IMR-90 (cell line): ENCODE results near the gene TMEM176B. TPM values are rescaled to one million over a fixed set of nuclear protein-coding genes. Genes with fewer than 3 reads are reported as not detected.

Experiments
- ATAC-seq: fragments of 200-7000 bp; cut with Tn5 transposase; 2 replicates; pipeline ENCODE4 v1.9.1; 2020; ENCODE audit warnings: low read depth, mild to moderate bottlenecking, moderate library complexity
- BruUV-seq: library from RNA; stranded (reverse); fragments of 400-500 nt; replicated peaks from 2 replicates; lab custom pipeline; 2021; lab: Mats Ljungman, UMichigan
- CTCF ChIA-PET: fragments of 300-600 bp; formaldehyde crosslinking; extraction: SDS; loops from one replicate; lab custom pipeline; 2021; ENCODE audit warnings: antibody characterized with exemption; lab: Yijun Ruan, JAX
- POLR2A ChIA-PET: fragments of 300-600 bp; sonication (Branson Sonifier 250); formaldehyde crosslinking; loops from one replicate; lab custom pipeline; 2022; ENCODE audit warnings: antibody characterized with exemption; ENCODE audit not compliant: unreplicated experiment; lab: Charles Lee
- DNase-seq: peaks from one replicate; pipeline ENCODE4 v3.0.0; 2013
- H2AFZ ChIP-seq: replicated peaks from 2 replicates; pipeline ENCODE3; 2013; ENCODE audit warnings: low read length, mild to moderate bottlenecking; ENCODE audit not compliant: poor library complexity
- H2AK5ac ChIP-seq: 2 replicates; pipeline ENCODE4 v1.6.1; 2013; ENCODE audit warnings: low read depth, low read length, inconsistent platforms
- H2AK9ac ChIP-seq: replicated peaks from 2 replicates; pipeline ENCODE3; 2013; ENCODE audit warnings: mild to moderate bottlenecking, low read depth, low read length, moderate library complexity; ENCODE audit not compliant: poor library complexity
- H2BK120ac ChIP-seq: 2 replicates; pipeline ENCODE4 v1.6.1; 2013; ENCODE audit warnings: low read depth, low read length, inconsistent platforms
- H2BK15ac ChIP-seq: 3 replicates; pipeline ENCODE4 v1.6.1; 2013; ENCODE audit warnings: low read depth, low read length, inconsistent platforms
- H2BK20ac ChIP-seq: 2 replicates; pipeline ENCODE4 v1.6.1; 2013; ENCODE audit warnings: low read depth, mild to moderate bottlenecking, inconsistent platforms, low read length, moderate library complexity
- H2BK5ac ChIP-seq: 2 replicates; pipeline ENCODE4 v1.6.1; 2013; ENCODE audit warnings: mild to moderate bottlenecking, low read depth, low read length, inconsistent platforms; ENCODE audit not compliant: poor library complexity, severe bottlenecking
- H3K14ac ChIP-seq: replicated peaks from 2 replicates; pipeline ENCODE4 v1.6.1; 2013; ENCODE audit warnings: low read depth, low read length, inconsistent platforms
- H3K18ac ChIP-seq: 2 replicates; pipeline ENCODE4 v1.6.1; 2013; ENCODE audit warnings: low read depth, low read length, control low read depth
- H3K23ac ChIP-seq: 2 replicates; pipeline ENCODE4 v1.6.1; 2013; ENCODE audit warnings: low read depth, low read length, inconsistent platforms
- H3K27ac ChIP-seq: 2 replicates; pipeline ENCODE4 v1.5.1; 2013; ENCODE audit warnings: mild to moderate bottlenecking, control low read depth, low read length; ENCODE audit not compliant: insufficient read depth
- H3K27me3 ChIP-seq: 2 replicates; pipeline ENCODE4 v1.6.1; 2013; ENCODE audit warnings: low read length; ENCODE audit not compliant: control insufficient read depth, insufficient read depth
- H3K36me3 ChIP-seq: 2 replicates; pipeline ENCODE4 v1.6.1; 2013; ENCODE audit warnings: low read length, mixed read lengths; ENCODE audit not compliant: control insufficient read depth, insufficient read depth
- H3K4ac ChIP-seq: 2 replicates; pipeline ENCODE4 v1.6.1; 2013; ENCODE audit warnings: low read depth, low read length, inconsistent platforms
- H3K4me1 ChIP-seq: 2 replicates; pipeline ENCODE4 v1.6.1; 2013; ENCODE audit warnings: low read length, mixed read lengths; ENCODE audit not compliant: control insufficient read depth, insufficient read depth
- H3K4me2 ChIP-seq: 2 replicates; pipeline ENCODE4 v1.6.1; 2013; ENCODE audit warnings: low read depth, mild to moderate bottlenecking, control low read depth, low read length, moderate library complexity
- H3K4me3 ChIP-seq: 2 replicates; pipeline ENCODE4 v1.5.1; 2013; ENCODE audit warnings: low read depth, mild to moderate bottlenecking, control low read depth, low read length, moderate library complexity; ENCODE audit not compliant: insufficient read depth
- H3K56ac ChIP-seq: 2 replicates; pipeline ENCODE4 v1.6.1; 2013; ENCODE audit warnings: low read length, inconsistent platforms; ENCODE audit not compliant: insufficient read depth; ENCODE audit errors: extremely low read depth
- H3K79me1 ChIP-seq, 2 experiments: 2 replicates each; pipeline ENCODE4 v1.6.1; 2013; ENCODE audit warnings: low read length in 2 of 2, inconsistent platforms in 1 of 2, low read depth in 1 of 2
- H3K9ac ChIP-seq: 2 replicates; pipeline ENCODE4 v1.6.1; 2013; ENCODE audit warnings: low read depth, low read length, control low read depth
- H3K9me1 ChIP-seq: 2 replicates; pipeline ENCODE4 v1.6.1; 2013; ENCODE audit warnings: low read length, inconsistent platforms; ENCODE audit not compliant: insufficient read depth
- H3K9me3 ChIP-seq: 2 replicates; pipeline ENCODE4 v1.6.1; 2013; ENCODE audit warnings: low read length; ENCODE audit not compliant: control insufficient read depth, insufficient read depth
- H4K20me1 ChIP-seq: 2 replicates; pipeline ENCODE4 v1.6.1; 2013; ENCODE audit warnings: low read length, inconsistent platforms; ENCODE audit not compliant: insufficient read depth
- H4K5ac ChIP-seq: 2 replicates; pipeline ENCODE4 v1.6.1; 2013; ENCODE audit warnings: mild to moderate bottlenecking, low read depth, low read length, control low read depth
- H4K8ac ChIP-seq, 2 experiments: 2 replicates each; pipeline ENCODE4 v1.6.1; 2013; ENCODE audit warnings: low read depth in 2 of 2, low read length in 2 of 2, control low read depth in 1 of 2, inconsistent platforms in 1 of 2
- H4K91ac ChIP-seq: 2 replicates; pipeline ENCODE4 v1.6.1; 2013; ENCODE audit warnings: low read depth, low read length, inconsistent platforms; ENCODE audit not compliant: insufficient read depth
- CHD1 ChIP-seq: IDR thresholded peaks from 2 replicates; pipeline ENCODE4 v1.6.1; 2012; ENCODE audit warnings: low read depth, low read length, improper control_type of control experiment
- RAD21 ChIP-seq: IDR thresholded peaks from 2 replicates; pipeline ENCODE4 v1.6.1; 2012; ENCODE audit warnings: low read length, improper control_type of control experiment
- SMC3 ChIP-seq: fragments of 150-350 bp; IDR thresholded peaks from 2 replicates; pipeline ENCODE4 v1.6.1; 2016; ENCODE audit warnings: low read depth, mild to moderate bottlenecking, antibody characterized with exemption, low read length, moderate library complexity
- dilution Hi-C: fragments of 300-500 bp; cut with HindIII; formaldehyde crosslinking; loops from one replicate; pipeline ENCODE4 v1.14.3; 2018; ENCODE audit warnings: low sequenced_read_pairs; ENCODE audit not compliant: unreplicated experiment
- in situ Hi-C: fragments of 300-500 bp; cut with MboI; formaldehyde crosslinking; loops from 3 replicates; pipeline ENCODE4 v1.14.3; 2019; ENCODE audit warnings: low sequenced_read_pairs, inconsistent platforms, mixed read lengths
- intact Hi-C: fragments of 100-400 bp; cut with micrococcal nuclease; formaldehyde crosslinking; loops from 2 replicates; pipeline ENCODE4 v1.10.0; 2022
- polyA plus RNA-seq, 3 experiments: library from polyadenylated mRNA; depleted of rRNA; stranded (reverse); fragments of >200 nt; gene quantifications; 2 replicates each; pipeline ENCODE4 v1.2.3, GENCODE V29; 2012; ENCODE audit warnings: low replicate concordance in 1 of 3
- total RNA-seq: library from RNA; depleted of rRNA; stranded (reverse); fragments of >200 nt; gene quantifications from 2 replicates; pipeline ENCODE4 v1.2.3, GENCODE V29; 2012
- TF ChIP-seq, protein P1 (sequence below): fragments of 150-350 bp; IDR thresholded peaks from 2 replicates; pipeline ENCODE4 v1.6.1; 2017; ENCODE audit warnings: mild to moderate bottlenecking, antibody characterized with exemption, low read length, low read depth
- TF ChIP-seq, protein P2 (sequence below): conservative IDR thresholded peaks from 2 replicates; pipeline ENCODE4 v1.5.1; 2012; ENCODE audit warnings: mild to moderate bottlenecking, low read depth, low read length, improper control_type of control experiment
- TF ChIP-seq, protein P3 (sequence below): fragments of 150-350 bp; IDR thresholded peaks from 2 replicates; pipeline ENCODE4 v1.6.1; 2016; ENCODE audit warnings: low read depth, mild to moderate bottlenecking, low read length, moderate library complexity, borderline replicate concordance

TMEM176B gene
- total and polyA plus RNA-seq, 2 of the 4 experiments (the other 2 are of a cell fraction), result not detected

DNA sequence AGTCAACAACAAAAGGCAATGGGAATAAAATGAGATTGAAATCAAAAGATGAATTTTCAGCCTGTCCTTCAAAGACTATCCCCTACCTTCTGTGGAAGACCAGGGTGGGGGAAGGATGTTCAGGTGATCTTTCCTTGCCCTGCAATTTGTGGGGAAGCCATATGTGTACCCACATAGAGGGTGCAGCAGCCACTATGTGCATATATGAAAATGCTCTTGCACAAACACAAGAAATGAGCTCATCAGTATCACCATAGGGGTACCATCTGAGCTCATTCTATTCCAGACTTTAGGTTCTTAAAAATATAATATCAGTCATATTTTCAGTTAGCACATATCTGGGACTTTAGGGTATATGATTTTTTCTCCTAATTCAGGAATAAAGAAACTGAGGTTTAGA is 45.2 kb downstream of the TMEM176B start:
- Histone ChIP-seq H3K79me1 (no peaks in the 10 kb centered on the region), H3K14ac (no peak overlapping the region), H2AK5ac (no peak overlapping the region), H2AFZ (no peak overlapping the region), H3K4me3 (no peak overlapping the region), H3K36me3 (no peaks in the 10 kb centered on the region), H3K9me1 (no peaks in the 10 kb centered on the region), H4K5ac (no peak overlapping the region), H2BK20ac (no peak overlapping the region), H2AK9ac (no peak overlapping the region), H4K8ac (no peak overlapping the region), H3K9me3 (no peaks in the 10 kb centered on the region), H3K18ac (no peak overlapping the region), H2BK120ac (no peak overlapping the region), H3K9ac (no peak overlapping the region), H3K4ac (no peak overlapping the region), H2BK15ac (no peak overlapping the region), H4K91ac (no peak overlapping the region), H2BK5ac (no peak overlapping the region), H3K4me2 (no peak overlapping the region), H3K27ac (no peak overlapping the region), H3K4me1 (no peaks in the 10 kb centered on the region), H3K56ac (no peak overlapping the region), H3K27me3 (no peaks in the 10 kb centered on the region), H4K20me1 (no peaks in the 10 kb centered on the region), H3K23ac (no peak overlapping the region)
- in situ Hi-C loops, result no loop called here
- ChIA-PET CTCF (no interaction called here), POLR2A (no interaction called here)
- intact Hi-C loops, result loop anchor here (10.0 kb wide), 1 partner anchor 470 kb away; no protein-coding TSS in a partner anchor
- dilution Hi-C loops, result no loop called here
- DNase-seq (no peak), ATAC-seq (no peak)
- TF ChIP-seq CHD1 (no peak), SMC3 (no peak), RAD21 (no peak)
- TF ChIP-seq, protein P1, sequence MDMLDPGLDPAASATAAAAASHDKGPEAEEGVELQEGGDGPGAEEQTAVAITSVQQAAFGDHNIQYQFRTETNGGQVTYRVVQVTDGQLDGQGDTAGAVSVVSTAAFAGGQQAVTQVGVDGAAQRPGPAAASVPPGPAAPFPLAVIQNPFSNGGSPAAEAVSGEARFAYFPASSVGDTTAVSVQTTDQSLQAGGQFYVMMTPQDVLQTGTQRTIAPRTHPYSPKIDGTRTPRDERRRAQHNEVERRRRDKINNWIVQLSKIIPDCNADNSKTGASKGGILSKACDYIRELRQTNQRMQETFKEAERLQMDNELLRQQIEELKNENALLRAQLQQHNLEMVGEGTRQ, result no peak
- TF ChIP-seq, protein P2, sequence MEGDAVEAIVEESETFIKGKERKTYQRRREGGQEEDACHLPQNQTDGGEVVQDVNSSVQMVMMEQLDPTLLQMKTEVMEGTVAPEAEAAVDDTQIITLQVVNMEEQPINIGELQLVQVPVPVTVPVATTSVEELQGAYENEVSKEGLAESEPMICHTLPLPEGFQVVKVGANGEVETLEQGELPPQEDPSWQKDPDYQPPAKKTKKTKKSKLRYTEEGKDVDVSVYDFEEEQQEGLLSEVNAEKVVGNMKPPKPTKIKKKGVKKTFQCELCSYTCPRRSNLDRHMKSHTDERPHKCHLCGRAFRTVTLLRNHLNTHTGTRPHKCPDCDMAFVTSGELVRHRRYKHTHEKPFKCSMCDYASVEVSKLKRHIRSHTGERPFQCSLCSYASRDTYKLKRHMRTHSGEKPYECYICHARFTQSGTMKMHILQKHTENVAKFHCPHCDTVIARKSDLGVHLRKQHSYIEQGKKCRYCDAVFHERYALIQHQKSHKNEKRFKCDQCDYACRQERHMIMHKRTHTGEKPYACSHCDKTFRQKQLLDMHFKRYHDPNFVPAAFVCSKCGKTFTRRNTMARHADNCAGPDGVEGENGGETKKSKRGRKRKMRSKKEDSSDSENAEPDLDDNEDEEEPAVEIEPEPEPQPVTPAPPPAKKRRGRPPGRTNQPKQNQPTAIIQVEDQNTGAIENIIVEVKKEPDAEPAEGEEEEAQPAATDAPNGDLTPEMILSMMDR, result no peak
- TF ChIP-seq, protein P3, sequence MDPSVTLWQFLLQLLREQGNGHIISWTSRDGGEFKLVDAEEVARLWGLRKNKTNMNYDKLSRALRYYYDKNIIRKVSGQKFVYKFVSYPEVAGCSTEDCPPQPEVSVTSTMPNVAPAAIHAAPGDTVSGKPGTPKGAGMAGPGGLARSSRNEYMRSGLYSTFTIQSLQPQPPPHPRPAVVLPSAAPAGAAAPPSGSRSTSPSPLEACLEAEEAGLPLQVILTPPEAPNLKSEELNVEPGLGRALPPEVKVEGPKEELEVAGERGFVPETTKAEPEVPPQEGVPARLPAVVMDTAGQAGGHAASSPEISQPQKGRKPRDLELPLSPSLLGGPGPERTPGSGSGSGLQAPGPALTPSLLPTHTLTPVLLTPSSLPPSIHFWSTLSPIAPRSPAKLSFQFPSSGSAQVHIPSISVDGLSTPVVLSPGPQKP, result no peak
- no TSS peak for BruUV-seq
